GM19043 (cell line): ENCODE data around the gene TRUB1.

Experiments
- ATAC-seq: cut with Tn5 transposase; IDR thresholded peaks from one replicate; pipeline ENCODE4 v1.9.1; 2021; ENCODE audit warnings: low read depth; ENCODE audit not compliant: unreplicated experiment

TRUB1 gene

DNA sequence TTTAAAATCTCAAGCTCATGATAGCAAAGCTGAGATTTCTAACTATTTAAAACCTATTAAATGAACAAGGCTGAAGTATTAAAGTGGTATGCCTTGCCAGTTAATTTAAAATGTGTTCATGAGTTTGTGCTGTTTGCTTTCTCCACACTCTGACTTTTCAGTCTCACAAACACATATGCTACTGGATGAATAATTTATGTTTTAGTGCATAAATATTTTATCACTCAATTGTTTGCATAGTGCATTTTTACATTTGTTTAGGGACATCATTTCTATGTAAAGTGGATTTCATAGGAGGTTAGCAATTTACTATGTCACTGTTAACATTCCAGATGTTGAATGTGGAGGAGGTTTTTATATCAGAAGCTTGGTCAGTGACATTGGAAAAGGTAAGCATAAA lies 36.0 kb downstream of the TRUB1 start:
- no peak for ATAC-seq

DNA sequence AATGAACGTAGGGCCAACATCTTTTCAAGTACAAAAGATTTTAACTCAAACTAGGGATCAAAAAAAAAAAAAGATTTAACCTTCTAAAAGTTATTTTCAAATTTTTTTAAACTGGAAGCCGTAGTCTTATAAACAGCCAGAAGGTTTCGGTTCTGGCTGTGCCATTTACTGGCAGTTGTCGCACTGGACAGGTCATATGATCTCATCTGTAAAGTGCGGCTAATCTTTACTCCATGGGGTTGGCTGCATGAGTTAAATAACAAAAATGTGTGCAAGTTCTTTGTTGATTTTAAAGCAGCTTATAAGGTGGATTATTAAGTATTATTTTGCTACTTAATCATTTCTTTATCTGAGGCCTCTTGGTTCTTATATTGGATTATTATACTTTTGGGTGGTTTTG lies 36.6 kb downstream of the TRUB1 start:
- ATAC-seq: no peak

DNA sequence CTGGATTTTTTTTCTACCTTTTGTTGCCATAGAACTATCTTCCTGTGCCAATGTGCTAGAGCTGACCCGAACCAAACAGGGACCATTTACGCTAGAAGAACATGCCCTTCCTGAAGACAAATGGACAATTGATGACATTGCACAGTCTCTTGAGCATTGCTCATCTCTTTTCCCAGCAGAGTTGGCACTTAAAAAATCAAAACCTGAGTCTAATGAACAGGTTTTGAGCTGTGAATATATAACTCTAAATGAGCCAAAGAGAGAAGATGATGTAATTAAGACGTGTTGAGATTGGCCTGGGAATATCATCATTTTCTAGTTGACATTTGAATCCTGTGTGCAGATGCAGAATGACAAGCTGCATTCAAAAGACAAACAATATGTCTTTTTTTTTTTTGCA lies 37.1 kb downstream of the TRUB1 start:
- no peak for ATAC-seq

DNA sequence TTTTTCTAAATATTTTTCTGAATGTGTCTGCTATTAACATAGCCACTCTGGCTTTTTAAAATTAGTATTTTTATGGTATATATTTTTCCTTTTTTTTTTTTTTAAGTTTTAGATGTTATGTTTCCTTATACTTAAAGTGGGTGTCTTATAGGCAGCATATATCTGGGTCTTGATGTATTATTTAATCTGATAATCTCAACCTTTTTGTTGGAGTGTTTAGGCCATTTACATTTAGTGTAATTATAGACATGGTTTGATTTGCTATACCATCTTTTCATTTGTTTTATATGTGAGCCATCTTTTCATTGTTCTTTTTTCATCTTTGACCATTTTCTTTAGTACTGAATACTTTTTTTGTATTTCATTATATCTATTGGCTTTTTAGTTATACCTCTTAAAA lies 45.0 kb downstream of the TRUB1 start:
- ATAC-seq: no peak

DNA sequence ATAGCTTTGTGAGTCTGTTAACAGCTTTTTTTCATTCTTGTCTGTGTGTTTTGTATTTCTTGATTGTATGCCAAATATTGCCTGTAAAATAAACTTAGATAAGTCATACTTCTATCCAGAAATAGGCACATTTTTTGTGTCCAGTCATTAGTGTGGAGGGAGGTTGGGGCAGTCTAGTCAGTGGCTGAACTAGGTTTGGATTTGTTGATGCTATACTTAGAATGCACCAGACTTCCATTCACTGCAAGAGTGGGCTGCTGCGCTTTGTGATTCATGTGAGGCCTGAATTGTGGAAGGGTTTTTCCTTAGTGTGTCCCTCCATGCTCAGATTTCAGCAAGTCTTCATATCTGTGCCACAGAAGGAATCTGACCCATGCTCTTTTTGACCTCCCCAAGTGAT lies 50.0 kb downstream of the TRUB1 start:
- no peak for ATAC-seq

DNA sequence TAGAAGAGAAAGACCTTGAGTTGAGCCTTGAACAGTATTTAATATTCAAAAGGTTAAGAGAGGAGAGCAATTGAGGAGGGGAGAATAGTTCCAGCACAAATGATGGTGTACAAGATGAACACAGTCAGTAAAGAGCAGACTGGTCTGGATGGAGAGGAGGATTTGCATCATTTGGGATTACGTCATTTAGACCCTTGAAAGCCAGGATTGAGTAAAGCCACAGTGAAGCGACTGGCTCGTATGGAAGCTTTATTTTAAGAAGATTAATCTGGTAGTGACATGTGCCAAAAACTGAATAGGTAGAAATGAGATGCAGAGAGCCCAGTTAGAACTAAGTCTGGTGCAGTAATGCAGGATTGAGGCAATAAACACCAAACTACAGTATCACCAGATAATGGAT lies 52.6 kb downstream of the TRUB1 start:
- ATAC-seq: no peak

DNA sequence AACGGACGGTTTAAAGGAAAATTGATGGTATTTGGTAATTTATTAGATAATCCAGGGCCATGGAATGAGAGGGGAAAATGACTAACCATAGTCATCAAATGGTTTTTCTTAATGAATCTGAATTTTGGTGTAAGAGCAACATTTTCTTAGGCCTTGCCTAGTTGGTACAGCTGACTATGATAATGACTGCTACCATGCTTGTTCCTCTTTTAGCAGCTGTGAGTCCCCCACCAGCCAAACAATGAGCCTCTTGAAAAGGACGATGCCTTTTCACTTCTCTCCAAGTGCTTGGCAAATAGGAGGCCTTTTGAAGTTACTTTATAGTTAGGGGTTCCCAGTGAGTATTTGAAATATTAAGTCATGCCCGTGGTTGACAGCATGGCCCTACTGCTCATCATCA lies 53.0 kb downstream of the TRUB1 start:
- no peak for ATAC-seq

DNA sequence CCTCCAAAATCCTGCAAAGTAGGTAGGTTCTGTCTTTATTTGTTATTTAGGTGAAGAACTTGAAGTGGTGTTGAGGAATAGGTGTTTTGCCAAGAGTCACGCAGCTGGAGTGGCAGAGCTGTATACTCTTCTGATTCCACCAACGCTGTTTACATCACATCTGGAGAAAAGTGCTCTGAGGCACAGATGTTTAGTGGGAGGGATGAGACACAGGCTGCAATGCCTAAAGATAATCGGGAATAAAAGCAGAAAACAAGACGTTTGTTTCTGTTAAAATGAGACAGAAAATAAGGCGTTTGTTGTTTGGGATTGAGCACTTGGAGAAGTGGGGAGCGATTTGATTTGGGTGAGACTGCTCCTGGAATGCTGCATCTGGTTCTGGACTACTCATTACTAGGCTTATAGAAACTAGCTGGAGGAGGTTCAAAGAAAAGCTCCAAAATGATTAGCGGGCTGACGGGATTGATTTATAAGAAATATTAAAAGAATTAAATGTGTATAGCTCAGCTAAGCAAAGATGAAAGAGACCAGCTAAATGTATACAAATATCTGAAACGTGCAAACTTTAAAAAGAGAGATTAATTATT lies 54.3 kb downstream of the TRUB1 start:
- ATAC-seq: no peak

DNA sequence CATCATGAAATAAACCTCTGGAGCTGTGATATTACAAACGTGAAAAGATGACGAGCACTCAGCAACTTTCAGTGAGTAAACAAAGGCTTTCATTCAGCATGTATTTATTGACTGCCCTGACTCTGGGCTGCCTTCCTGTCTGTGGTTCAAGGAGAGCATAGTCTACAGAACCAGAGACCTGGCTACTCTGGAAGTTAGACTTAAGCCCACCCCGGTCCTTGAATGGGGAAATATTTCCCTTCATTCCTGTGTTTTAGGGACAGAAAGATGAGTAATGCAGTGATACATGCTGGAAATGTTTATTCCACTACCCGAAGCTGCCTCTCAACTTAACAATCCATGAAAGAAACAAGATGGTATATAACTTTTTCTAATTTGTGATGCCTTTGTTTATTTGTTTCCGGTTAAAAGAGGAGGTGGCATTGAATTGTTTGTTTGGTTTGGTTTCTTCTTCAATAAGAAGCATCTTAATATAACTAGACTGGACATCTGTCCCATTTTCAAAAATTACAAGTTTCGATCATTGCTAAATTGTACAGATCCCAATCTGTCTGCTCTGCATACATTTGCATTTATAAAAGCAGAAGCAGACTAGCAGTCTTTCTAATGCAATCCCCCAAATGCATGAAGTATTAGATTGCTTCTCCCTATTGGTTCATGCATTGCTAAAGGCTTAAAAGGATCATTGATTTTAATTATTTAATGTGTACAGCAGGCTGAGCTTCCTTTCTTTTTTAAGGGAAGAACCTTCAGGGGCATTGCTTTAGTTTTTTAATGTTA lies 57.7 kb downstream of the TRUB1 start:
- ATAC-seq: no peak

DNA sequence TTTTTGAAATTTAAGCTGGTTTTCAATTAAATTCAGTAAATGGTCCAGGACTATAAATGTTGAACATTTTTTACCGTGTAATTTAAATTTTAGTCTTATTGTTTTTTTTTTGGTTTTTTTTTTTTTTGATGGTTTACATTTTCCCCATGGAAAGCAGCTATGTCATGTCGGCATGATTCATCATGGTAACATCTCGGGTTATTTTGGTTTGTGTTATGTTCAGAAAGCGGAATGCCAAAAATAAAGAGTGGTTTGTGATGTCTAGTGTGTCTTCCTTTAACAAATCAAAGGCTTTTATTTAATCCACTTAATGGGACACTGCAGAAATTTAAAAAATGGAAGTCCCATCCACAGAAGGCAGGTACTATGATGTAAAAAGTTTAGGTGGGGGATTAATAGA lies 58.5 kb downstream of the TRUB1 start:
- no peak for ATAC-seq

DNA sequence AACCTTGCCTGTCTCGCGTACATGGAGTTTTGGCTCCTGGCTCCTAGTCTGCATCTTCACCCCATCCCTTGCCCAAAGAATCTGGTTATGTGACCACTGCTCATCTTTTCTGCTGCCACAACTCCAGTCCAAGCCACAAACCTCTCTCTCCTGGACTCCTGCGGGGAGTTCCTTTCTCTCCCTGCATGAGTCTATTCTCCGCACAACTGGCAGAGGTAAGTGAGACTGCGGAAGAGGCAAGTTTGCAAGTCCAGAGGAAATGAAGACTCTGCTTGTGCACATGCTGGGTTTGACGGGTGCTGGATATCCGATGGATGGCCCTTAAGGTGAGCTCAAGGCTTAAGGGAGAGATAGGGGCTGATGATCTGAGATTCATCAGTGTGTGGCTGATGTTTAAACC lies 61.0 kb downstream of the TRUB1 start:
- no peak for ATAC-seq

DNA sequence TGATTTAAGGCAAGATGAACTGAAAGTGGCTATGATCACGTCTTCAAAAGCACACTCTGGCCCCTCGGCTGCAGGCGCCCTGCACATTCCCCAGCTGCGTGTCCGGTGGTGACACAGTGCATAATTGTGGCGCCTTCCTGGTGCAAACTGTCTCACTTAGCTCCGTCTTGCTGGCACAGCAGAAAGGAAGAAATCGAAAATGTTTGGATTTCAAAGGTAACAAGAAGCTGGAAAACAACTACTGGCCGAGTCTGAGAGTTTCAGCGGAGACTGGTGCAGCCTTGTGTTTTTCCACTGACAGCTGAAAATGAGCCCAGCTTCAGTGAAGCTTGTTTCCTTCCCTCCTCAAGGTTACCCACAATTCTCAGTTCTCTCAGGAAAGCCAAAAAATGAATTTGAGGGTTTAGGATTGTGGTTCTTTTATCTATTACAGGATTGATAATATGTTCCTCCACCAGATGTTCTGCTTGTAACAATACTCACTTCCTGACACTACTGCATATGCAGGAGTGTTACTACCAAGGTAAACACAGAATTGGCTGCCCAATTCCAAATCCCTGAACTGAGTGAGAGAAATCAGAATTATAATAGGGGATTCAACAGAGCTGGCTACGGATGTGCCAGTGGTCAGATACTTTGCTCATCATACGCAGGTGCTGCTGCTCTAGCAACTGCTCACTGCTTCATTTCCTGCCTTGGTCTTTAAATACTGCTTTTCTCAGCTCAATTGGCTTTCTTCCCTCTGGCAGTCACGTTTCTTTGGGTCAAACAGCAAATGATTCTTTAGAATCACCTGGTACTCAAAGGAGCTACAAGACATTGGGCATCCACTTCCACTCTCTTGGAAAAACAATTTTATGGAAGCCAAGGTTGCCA lies 63.7 kb downstream of the TRUB1 start:
- no peak for ATAC-seq

DNA sequence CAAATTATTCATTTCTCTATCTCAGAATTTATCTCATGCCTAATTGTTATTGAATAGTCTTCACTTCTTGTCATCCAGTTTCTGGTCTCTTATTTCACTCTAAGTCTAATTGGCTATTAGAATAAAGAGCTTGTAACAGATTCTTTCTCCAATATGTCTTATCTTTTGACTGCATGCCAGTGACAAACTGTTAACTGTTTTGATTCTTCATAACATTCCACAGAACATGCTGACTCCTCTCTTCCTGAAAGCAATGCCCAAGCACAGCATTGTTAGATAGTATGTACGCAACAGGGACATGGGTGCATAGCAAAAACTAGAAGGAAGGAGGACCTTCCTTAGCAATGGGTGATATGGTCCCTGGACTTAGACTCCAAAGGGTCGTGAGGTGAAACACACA lies 65.4 kb downstream of the TRUB1 start:
- ATAC-seq: no peak

DNA sequence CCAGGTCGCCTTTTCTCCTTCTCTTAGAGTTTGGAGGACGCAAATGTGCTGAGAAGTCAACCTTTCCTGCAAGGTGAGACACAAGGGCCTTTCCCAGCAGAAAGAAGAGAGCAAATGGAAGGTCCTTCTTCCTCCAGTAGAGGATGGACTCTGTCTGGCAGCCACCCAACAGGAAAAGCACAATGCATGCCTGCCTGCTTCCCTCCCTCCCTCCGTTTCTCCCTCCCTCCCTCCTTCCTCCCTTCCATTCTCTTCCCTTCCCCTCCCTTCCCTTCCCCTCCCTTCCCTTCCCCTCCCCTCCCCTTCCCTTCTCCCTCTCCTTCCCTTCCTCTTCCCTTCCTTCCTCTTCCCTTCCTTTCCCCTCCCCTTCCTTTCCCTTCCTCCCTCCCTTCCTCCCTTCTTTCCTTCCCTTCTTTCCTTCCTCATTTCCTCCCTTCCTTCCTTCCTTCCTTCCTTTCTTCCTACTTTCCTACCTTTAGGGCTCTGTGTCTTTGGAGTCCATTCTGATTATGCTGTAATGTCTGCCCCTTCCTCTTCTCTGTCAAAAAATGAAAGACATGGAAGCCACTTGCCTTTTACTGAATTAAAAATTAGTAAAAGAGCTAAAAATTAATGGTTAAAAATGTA lies 66.4 kb downstream of the TRUB1 start:
- ATAC-seq: no peak

DNA sequence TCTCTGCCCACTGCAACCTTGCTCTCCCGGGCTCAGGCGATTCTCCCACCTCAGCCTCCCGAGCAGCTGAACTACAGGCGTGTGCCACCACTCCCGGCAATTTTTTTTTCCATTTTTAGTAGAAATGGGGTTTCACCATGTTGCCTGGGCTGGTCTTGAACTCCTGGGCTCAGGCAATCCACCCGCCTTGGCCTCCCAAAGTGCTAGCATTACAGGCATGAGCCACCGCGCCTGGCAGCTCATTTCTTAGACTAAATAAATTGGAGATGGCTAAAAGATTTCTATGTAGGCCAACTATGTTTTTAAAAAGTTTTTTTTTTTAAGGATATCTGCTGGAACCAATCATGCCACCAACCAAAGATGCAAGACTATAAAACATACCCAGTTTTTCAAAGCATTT lies 67.8 kb downstream of the TRUB1 start:
- no peak for ATAC-seq

DNA sequence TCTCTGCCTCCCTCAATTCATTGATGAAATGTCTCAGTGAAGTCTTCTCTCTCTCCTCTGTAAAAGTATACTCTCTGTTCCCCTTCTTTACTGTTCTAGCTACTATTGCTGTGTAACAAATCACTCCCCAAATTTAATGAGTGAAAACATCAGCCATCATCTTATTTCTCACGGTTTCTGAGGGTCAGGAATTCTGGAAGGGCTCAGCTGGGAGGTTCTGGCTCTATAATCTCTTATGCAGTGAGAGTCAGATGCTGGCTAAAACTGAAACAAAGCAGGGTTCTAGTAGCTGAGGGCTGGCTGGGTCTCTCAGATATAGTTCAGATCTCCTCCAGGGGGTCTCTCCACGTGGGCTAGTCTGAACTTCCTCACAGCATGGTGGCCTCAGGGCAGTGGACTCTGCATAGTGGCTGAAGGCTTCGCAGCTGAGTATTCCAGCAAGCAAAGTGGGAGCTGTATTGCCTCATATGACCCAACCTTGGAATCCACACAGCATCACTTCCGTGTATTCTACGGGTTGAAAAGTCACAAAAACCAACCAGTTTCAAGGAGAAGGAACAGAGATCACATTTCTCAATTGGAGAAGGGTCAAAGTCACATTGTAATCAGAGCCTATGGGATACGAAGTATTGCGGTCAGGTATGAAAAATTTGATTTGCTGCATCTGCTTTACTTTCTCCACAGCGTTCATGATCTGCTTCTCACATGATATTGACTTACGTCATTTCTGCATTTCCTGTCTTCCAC lies 80.4 kb downstream of the TRUB1 start:
- no peak for ATAC-seq

DNA sequence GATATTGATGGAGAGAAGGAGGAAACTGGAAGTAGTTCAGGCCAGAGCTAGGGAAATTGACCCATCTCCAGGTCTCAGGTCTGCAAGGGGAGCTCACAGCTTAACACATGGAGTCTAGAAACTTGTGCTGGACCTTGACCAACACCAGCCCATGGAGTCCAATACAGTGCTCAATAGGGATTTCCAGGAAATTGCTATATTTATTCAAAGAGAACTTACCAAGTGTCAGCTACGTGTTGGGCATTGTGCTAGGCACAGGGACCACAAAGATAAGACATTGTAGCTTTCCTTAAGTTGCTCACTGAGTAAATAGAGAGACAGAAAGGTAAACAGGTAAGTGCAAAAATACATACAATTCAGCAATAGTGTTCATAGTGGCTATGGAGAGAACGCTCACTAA lies 82.5 kb downstream of the TRUB1 start:
- ATAC-seq: no peak

DNA sequence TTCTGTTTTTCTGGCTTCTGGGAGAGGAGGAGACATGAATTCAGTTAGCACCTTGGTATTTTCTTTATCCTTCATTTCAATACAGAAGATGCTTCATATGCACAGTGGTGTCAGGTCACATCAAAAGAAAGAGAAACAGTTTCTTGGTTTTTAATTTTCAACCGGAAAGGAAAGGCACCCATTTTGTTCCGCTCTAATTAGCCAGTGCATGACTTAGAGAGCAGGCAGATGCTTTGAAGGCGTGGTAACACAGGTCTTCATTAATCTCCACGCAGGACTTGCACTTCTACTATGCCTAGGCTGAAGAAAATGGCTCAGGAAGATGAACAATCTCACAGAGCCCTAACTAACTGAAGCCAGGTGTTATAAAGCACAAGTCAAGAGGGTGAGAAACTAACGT lies 84.7 kb downstream of the TRUB1 start:
- ATAC-seq: no peak

DNA sequence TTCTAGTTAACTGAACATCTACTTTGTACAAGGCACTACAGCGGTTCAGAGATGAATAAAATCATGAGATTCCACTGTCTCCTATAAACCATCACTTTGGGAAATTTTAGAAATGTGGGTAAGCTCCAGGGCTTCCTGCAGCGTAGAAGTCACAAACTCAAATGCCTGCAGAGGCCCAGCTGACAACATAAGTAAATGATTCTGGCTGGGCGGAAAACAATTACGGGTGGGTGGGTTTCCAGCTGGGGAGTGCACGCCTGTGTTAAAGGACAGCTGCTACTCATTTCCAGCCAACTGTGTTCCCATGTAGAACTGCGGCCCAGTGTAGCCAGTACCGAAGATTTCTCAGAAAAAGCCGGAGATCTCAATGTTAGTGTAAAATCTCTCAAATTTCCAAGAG lies 85.7 kb downstream of the TRUB1 start:
- ATAC-seq: no peak

DNA sequence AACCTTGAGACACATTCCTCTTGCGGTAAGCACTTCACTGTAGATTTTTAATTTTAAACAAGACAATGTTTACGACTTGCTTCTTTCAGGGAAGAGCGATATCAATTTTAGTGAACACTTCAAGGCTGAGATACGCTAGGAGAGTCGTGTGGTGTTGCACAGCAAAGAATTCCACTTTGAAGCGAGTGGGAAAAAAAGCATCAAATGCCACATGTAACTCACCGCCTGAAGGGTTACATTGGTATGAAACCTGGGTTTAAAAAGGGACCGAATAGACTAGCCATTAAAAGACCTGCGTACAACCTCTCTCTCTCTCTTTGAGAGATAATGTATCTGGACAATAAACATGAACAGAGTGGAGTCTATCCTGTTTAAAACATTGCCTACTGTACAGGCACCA lies 86.4 kb downstream of the TRUB1 start:
- ATAC-seq: no peak
